HG03469 (cell line): ENCODE measurements around the gene PON2.

Experiments
- ATAC-seq: cut with Tn5 transposase; IDR thresholded peaks from one replicate; pipeline ENCODE4 v1.9.1; 2021; ENCODE audit warnings: mild to moderate bottlenecking, moderate library complexity, moderate number of reproducible peaks; ENCODE audit not compliant: unreplicated experiment

PON2 gene

DNA sequence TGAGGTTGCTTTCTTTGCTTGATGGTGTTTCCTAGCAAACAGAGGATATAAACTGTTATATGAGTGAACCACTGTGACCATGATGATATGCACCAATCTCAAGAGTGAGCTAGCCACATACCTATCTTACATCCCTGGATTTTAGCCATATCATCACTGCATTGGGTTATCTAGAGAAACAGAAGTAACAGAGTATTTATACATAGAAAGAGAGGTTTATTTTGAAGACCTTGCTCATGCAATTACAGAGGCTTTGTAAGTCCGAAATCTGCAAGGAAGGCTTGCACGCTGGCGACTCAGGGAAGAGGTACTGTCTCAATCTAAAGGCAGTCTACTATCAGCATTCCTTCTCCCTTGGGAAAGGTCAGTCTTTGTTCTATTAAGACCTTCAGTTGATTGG lies 11.8 kb upstream of the PON2 start:
- no peak for ATAC-seq

DNA sequence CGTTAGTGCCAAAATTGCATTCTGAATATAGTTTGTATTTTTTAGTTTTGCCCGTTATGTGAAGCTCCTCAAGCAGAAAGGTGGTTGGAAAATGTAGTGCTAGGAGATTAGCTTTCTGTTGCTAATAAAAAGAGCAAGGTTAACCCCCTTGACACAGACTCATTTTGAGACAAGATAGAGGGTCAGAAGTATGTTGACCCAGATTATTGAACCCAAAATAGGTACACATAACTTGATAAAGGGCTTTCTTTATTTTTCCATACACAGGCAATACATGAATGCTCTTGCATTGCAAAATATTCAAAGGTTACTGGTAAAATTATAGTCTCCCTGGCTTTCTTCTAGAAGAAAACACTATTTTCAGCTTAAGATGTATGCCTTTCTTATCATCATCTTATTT lies 10.0 kb upstream of the PON2 start:
- no peak for ATAC-seq

- ATAC-seq = no peak
Measured at GRCh38 chr7:95441042-95441823, 6.4 kb upstream of the PON2 start.

DNA sequence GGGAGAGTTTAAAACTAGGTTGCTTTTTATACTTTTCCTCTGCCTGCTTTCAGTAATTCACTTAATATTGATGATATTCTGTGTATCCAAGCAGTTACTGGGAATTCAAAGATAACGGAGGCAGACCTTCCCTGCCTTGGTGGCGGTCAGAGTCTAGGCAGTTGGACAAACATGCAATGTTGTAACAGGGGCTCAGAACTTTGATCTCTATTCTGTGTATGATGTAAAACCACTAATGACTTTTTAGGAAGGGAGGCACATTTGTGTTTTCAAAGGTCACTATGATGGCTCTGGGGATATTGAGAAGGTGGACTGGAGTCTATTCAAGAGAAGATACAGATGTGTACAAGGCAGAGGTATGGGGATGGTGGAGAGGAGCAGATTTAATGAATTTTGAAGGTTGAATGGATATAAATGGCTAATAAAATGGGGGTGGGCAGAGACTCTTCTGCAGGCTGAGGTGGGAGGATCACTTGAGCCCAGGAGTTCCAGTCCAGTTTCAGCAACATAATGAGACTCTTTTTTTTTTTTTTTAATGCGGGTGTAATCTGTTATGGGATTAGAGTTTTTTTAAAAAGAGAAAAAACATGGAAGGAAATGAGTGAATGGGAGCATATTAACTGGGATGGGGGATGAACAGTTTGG lies 5.7 kb upstream of the PON2 start:
- no peak for ATAC-seq

DNA sequence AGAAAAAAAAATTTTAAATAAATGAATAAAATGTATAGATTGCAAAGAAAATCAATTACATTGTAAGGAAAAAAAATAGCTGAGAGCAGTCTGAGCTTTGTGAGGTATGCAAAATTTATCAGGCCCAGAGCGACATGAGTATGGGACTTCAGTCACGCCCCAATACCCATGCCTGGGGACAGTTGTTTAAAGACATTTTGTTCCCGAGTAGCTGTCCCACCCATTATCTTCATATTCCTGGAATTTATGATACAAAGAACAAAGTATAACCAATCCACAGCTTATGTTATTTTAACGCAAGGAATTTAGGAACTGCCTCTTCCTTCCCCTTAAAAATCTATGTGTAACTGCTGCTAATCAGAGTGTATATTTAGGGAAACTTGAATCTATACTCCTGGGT lies 1.6 kb upstream of the PON2 start:
- ATAC-seq = no peak

DNA sequence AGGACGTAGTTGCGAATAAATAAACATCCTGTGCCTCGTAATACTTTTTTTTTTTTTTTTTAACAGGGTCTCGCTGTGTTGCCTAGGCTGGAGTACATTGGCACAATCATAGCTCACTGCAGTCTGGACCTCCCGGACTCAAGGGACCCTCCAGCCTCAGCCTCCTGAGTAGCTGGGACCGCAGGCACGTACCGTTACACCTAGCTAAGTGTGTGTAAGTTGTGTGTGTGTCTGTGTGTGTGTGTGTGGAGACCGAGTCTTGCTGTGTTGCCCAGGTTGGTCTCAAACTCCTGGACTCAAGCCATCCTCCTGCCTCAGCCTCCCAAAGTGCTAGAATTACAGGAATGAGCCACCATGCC lies 573 bp upstream of the PON2 start:
- ATAC-seq = no peak

- ATAC-seq = no peak
Measured at GRCh38 chr7:95433952-95434556, 774 bp downstream of the PON2 start.

- ATAC-seq = no peak
Measured at GRCh38 chr7:95433129-95433528, 1.7 kb downstream of the PON2 start.

DNA sequence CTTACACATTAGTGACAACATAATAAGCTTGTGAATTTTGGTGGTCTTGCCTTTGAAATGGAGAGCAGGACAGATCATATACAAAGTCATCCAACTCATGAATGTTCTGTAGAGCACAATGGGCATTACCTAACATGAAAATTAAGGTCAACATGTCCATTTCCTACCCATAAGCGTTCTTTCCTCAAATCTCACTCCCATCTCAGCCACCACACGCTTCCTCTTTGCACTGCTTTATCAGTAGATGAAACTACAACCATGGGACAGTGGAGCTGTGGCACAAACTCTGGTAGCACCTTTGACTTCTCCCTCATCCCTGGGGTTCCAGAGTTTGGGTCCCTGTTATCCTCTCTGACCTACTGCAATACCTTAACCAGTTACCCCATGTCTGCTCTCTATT lies 2.2 kb downstream of the PON2 start:
- ATAC-seq = no peak

GRCh38 chr7:95430864-95431263 lies 4.0 kb downstream of the PON2 start:
- ATAC-seq = no peak

- ATAC-seq = no peak
Measured at GRCh38 chr7:95429241-95429990, 5.4 kb downstream of the PON2 start.

GRCh38 chr7:95427914-95428516 lies 6.8 kb downstream of the PON2 start:
- ATAC-seq = no peak

DNA sequence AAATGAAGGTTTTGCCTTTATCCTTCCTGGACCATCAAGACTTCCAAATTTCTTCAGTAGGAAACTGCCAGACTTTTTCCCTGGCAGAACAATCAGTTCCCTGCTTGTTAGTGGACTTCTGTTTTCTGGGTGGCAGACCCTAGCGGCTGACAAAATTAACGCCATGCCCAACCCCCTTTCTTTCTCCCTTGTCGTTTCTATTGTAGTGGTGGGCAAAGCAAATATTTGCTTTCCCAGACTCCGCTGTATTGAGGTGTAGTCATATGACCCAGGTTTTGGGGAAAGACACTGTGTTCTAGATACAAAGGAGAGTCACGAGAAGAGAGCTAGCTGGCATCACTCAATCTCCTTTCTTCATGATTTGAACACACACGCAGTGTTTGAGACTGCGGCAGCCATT lies 7.7 kb downstream of the PON2 start:
- ATAC-seq = no peak

DNA sequence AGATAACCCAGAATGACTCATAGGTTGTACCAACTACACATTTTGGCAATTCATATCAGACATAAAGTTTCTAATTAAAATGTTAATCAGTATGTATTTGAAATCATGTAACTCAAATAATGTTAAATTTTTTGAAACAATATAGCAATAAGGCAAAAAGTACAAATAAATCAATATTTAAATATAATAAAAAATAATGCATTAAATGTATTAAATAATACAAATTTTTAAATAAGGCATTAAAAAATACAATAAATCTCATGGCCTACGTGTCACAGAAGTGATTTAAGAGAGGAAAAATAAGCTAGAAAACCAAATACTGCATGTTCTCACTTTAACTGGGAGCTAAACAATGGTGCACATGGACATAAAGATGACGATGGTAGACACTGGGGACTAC lies 9.1 kb downstream of the PON2 start:
- no peak for ATAC-seq

DNA sequence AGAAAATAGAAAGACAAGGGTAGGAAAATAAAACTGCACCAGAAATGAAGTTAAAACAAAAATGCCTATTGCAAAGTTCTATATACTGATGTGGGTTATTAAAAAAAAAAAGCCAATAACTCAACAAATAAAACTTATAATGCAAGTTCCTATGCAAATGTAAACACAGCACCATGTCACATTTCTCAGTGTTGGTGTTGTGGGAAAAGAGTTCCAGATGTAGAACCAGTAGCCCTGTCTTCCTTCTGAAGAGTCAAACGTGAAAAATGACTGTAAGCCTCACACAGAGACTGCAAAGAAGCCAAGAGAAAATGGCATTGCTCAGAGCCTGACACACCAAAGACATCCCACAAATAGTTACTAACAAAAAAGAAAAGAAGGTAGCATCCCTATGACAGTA lies 10.1 kb downstream of the PON2 start:
- ATAC-seq = no peak

- no peak for ATAC-seq
Measured at GRCh38 chr7:95421847-95422444, 12.9 kb downstream of the PON2 start.

DNA sequence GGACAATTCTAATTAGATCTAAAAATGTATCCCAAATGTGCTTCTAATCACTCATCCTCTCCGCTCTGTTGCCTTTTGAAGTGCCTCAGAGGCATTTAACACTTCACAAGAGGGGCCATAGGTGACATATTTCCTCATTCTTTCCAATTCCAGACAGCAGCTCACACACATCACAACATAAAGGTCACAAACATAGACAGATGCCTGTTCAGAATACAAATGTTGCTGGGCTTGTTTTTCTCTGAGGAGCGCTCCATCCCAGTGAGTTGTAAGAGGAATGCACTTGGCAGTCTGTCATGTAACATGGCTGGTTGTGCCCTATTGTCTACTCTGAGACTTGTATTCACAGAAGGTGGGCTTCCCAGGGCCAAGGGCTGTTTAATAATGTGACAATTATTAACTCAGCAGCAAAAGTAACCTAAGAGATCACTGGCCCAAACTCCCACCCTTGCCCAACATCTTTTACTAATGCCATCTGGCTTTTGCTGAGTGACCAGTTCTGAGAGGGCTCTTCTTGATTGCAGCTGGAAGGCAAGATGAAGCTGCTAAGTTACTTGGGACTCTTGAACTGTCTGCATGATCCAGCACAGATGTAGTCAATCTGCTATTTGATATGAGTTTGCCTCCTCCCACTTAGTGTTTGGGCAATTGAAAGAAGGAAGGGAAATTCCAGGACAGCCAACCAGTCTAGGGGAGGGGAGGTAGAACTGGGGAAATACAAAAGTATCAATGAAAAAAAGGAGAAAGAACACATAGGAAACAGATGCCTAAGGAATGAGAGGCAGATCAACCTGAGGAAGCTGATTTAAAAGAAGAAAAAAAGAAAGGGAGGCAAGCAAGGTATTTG lies 13.6 kb downstream of the PON2 start:
- ATAC-seq = no peak

- no peak for ATAC-seq
Measured at GRCh38 chr7:95412075-95412474, 22.8 kb downstream of the PON2 start.

- ATAC-seq = no peak
Measured at GRCh38 chr7:95411666-95412065, 23.2 kb downstream of the PON2 start.

DNA sequence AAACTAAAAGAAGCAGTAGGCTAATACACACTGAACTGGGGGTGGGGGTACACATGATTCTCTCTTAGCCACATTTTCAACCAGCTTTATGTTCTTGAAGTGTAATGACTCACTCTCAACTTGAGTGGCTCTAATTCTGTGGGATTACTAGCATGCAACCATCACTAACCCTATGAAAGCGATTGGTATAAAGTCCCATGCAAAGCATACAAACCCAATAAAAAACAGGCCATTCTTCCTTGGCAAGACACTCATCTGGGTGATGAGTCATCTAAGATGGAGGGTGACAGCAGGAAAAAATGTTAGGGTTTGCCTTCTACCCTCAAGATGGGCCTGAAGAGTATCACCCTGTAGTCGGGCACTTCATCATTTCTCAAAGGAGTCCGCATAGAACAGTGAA lies 23.8 kb downstream of the PON2 start:
- no peak for ATAC-seq
